KOPT-K1 (cell line): ENCODE results near the gene PIK3R3.
"Not testable (repeated sequence)": the region's sequence is repeated elsewhere in the genome, so short reads cannot be mapped to it uniquely, and the experiment has no call there.

ENCODE experiments used
- H3K27ac ChIP-seq: fragments of 200-600 bp; sonication (generic); 2 replicates; pipeline ENCODE4 v1.5.1; 2016; ENCODE audit warnings: antibody characterized with exemption, mild to moderate bottlenecking, low read depth, low read length; ENCODE audit not compliant: poor library complexity, severe bottlenecking
- H3K36me3 ChIP-seq: fragments of 200-600 bp; sonication (generic); 2 replicates; pipeline ENCODE4 v1.5.1; 2017; ENCODE audit warnings: antibody characterized with exemption, mild to moderate bottlenecking, low read length, moderate library complexity; ENCODE audit not compliant: insufficient read depth
- H3K9me3 ChIP-seq: fragments of 200-600 bp; sonication (generic); 2 replicates; pipeline ENCODE4 v1.5.1; 2017; ENCODE audit warnings: antibody characterized with exemption, low read length, mild to moderate bottlenecking; ENCODE audit not compliant: insufficient read depth, poor library complexity, severe bottlenecking

The PIK3R3 gene

GRCh38 chr1:46098027-46098712 lies 34.3 kb downstream of the PIK3R3 start:
- H3K9me3 ChIP-seq, result peaks cover 15% of the 10 kb centered on the region
- no peak overlapping the region for H3K27ac ChIP-seq
- no peaks in the 10 kb centered on the region for H3K36me3 ChIP-seq

GRCh38 chr1:46097149-46097472 lies 35.3 kb downstream of the PIK3R3 start:
- Histone ChIP-seq H3K9me3 (peaks cover 15% of the 10 kb centered on the region), H3K36me3 (no peaks in the 10 kb centered on the region), H3K27ac (no peak overlapping the region)

- Histone ChIP-seq H3K27ac (no peak overlapping the region), H3K36me3 (no peaks in the 10 kb centered on the region), H3K9me3 (peaks cover 15% of the 10 kb centered on the region)
Observed at GRCh38 chr1:46096269-46097148, 35.9 kb downstream of the PIK3R3 start.

GRCh38 chr1:46095110-46095509 lies 37.3 kb downstream of the PIK3R3 start:
- not testable (repeated sequence) for H3K27ac ChIP-seq, H3K36me3 ChIP-seq
- H3K9me3 ChIP-seq, result peaks cover 15% of the 10 kb centered on the region

GRCh38 chr1:46094471-46095005 lies 37.9 kb downstream of the PIK3R3 start:
- peaks cover 10% of the 10 kb centered on the region for H3K9me3 ChIP-seq
- H3K36me3 ChIP-seq, result no peaks in the 10 kb centered on the region
- no peak overlapping the region for H3K27ac ChIP-seq

GRCh38 chr1:46093832-46094231 lies 38.6 kb downstream of the PIK3R3 start:
- not testable (repeated sequence) for H3K36me3 ChIP-seq, H3K27ac ChIP-seq, H3K9me3 ChIP-seq

- Histone ChIP-seq H3K27ac (no peak overlapping the region), H3K36me3 (no peaks in the 10 kb centered on the region), H3K9me3 (peaks cover 13% of the 10 kb centered on the region)
Observed at GRCh38 chr1:46087891-46088290, 44.5 kb downstream of the PIK3R3 start.

- no peaks in the 10 kb centered on the region for H3K36me3 ChIP-seq
- peaks cover 13% of the 10 kb centered on the region for H3K9me3 ChIP-seq
- no peak overlapping the region for H3K27ac ChIP-seq
Observed at GRCh38 chr1:46086576-46086975, 45.9 kb downstream of the PIK3R3 start.

- Histone ChIP-seq H3K27ac (no peak overlapping the region), H3K36me3 (no peaks in the 10 kb centered on the region), H3K9me3 (peaks cover 13% of the 10 kb centered on the region)
Observed at GRCh38 chr1:46084553-46085451, 47.6 kb downstream of the PIK3R3 start.

- no peak overlapping the region for H3K27ac ChIP-seq
- H3K36me3 ChIP-seq, result no peaks in the 10 kb centered on the region
- peaks cover 13% of the 10 kb centered on the region for H3K9me3 ChIP-seq
Observed at GRCh38 chr1:46083579-46083978, 48.9 kb downstream of the PIK3R3 start.

- H3K27ac ChIP-seq, result no peak overlapping the region
- peaks cover 13% of the 10 kb centered on the region for H3K9me3 ChIP-seq
- H3K36me3 ChIP-seq, result peaks cover 1% of the 10 kb centered on the region
Observed at GRCh38 chr1:46081619-46082018, 50.8 kb downstream of the PIK3R3 start.

GRCh38 chr1:46081206-46081605 lies 51.2 kb downstream of the PIK3R3 start:
- no peak overlapping the region for H3K27ac ChIP-seq
- H3K36me3 ChIP-seq, result peaks cover 5% of the 10 kb centered on the region
- H3K9me3 ChIP-seq, result peaks cover 13% of the 10 kb centered on the region

GRCh38 chr1:46080257-46080656 lies 52.2 kb downstream of the PIK3R3 start:
- Histone ChIP-seq H3K9me3 (peaks cover 13% of the 10 kb centered on the region), H3K27ac (no peak overlapping the region), H3K36me3 (peaks cover 15% of the 10 kb centered on the region)

- H3K27ac ChIP-seq, result no peak overlapping the region
- H3K9me3 ChIP-seq, result no peaks in the 10 kb centered on the region
- peaks cover 31% of the 10 kb centered on the region for H3K36me3 ChIP-seq
Observed at GRCh38 chr1:46077644-46078043, 54.8 kb downstream of the PIK3R3 start.

GRCh38 chr1:46076343-46076742 lies 56.1 kb downstream of the PIK3R3 start:
- peaks cover 31% of the 10 kb centered on the region for H3K36me3 ChIP-seq
- no peak overlapping the region for H3K27ac ChIP-seq

More at GRCh38 chr1:46076343-46076742, 56.1 kb downstream of the PIK3R3 start:
- H3K9me3 ChIP-seq, result no peaks in the 10 kb centered on the region
